ENCODE measurements around the gene DHRS11.

The DHRS11 gene

GRCh38 chr17:36623281-36623680 is 31.6 kb downstream of the DHRS11 start (continued):
- TF ChIP-seq CREB5 (CRISPR knock-in tag; IDR thresholded peaks at IDR 0.05; ENCODE audit: low read depth) (no peak), ESRRG (CRISPR knock-in tag; IDR thresholded peaks at IDR 0.05) (no peak), BACH2 (CRISPR knock-in tag; IDR thresholded peaks at IDR 0.05; ENCODE audit: borderline replicate concordance) (no peak)

GRCh38 chr17:36625188-36625587 is 33.5 kb downstream of the DHRS11 start:
- no peak for TF ChIP-seq POU6F1 (CRISPR knock-in tag; IDR thresholded peaks at IDR 0.05; ENCODE audit: borderline replicate concordance, low read depth)
- TF ChIP-seq ZC3H10 (CRISPR knock-in tag; IDR thresholded peaks at IDR 0.05), result no peak
- TF ChIP-seq ESRRG (CRISPR knock-in tag; IDR thresholded peaks at IDR 0.05), result no peak
- TF ChIP-seq ZNF565 (CRISPR knock-in tag; conservative IDR thresholded peaks at IDR 0.05; ENCODE audit: low read depth), result no peak
- ATAC-seq, result no peak

GRCh38 chr17:36627101-36627500 is 35.4 kb downstream of the DHRS11 start:
- TF ChIP-seq POU6F1 (CRISPR knock-in tag; IDR thresholded peaks at IDR 0.05; ENCODE audit: borderline replicate concordance, low read depth), result no peak
- ATAC-seq, result no peak

- ATAC-seq, result no peak
- TF ChIP-seq ZNF565 (CRISPR knock-in tag; conservative IDR thresholded peaks at IDR 0.05; ENCODE audit: low read depth) (no peak), ZC3H10 (CRISPR knock-in tag; IDR thresholded peaks at IDR 0.05) (no peak), ZFP30 (CRISPR knock-in tag; IDR thresholded peaks at IDR 0.05) (no peak), CSDC2 (CRISPR knock-in tag; IDR thresholded peaks at IDR 0.05) (no peak), ZNF70 (CRISPR knock-in tag; IDR thresholded peaks at IDR 0.05) (no peak), POU6F1 (CRISPR knock-in tag; IDR thresholded peaks at IDR 0.05; ENCODE audit: borderline replicate concordance, low read depth) (no peak), ZFP3 (CRISPR knock-in tag; IDR thresholded peaks at IDR 0.05) (no peak), CSRNP3 (CRISPR knock-in tag; IDR thresholded peaks at IDR 0.05) (no peak), OSR1 (CRISPR knock-in tag; IDR thresholded peaks at IDR 0.05) (no peak), SNAI2 (CRISPR knock-in tag; IDR thresholded peaks at IDR 0.05) (no peak), RARB (CRISPR knock-in tag; IDR thresholded peaks at IDR 0.05) (no peak), GLIS3 (CRISPR knock-in tag; IDR thresholded peaks at IDR 0.05) (no peak), TOX (CRISPR knock-in tag; IDR thresholded peaks at IDR 0.05; ENCODE audit: borderline replicate concordance) (no peak)
These were observed 36.9 kb downstream of the DHRS11 start for GRCh38 chr17:36628576-36628975.

GRCh38 chr17:36629252-36629847 is 37.7 kb downstream of the DHRS11 start:
- ATAC-seq, result peak; percentile 96

More at GRCh38 chr17:36629252-36629847, 37.7 kb downstream of the DHRS11 start:
- no peak for TF ChIP-seq GLIS3 (CRISPR knock-in tag; IDR thresholded peaks at IDR 0.05)
- TF ChIP-seq ZC3H10 (CRISPR knock-in tag; IDR thresholded peaks at IDR 0.05), result no peak
- TF ChIP-seq SNAI2 (CRISPR knock-in tag; IDR thresholded peaks at IDR 0.05), result no peak
- no peak for TF ChIP-seq CREB5 (CRISPR knock-in tag; IDR thresholded peaks at IDR 0.05; ENCODE audit: low read depth)
- no peak for TF ChIP-seq ZNF70 (CRISPR knock-in tag; IDR thresholded peaks at IDR 0.05)
- no peak for TF ChIP-seq TCF4 (CRISPR knock-in tag; IDR thresholded peaks at IDR 0.05; ENCODE audit: borderline replicate concordance)
- no peak for TF ChIP-seq TOX (CRISPR knock-in tag; IDR thresholded peaks at IDR 0.05; ENCODE audit: borderline replicate concordance)
- no peak for TF ChIP-seq ZFP30 (CRISPR knock-in tag; IDR thresholded peaks at IDR 0.05)
- TF ChIP-seq PATZ1 (CRISPR knock-in tag; IDR thresholded peaks at IDR 0.05; ENCODE audit: borderline replicate concordance), result no peak
- no peak for TF ChIP-seq CSRNP3 (CRISPR knock-in tag; IDR thresholded peaks at IDR 0.05)
- TF ChIP-seq POU6F1 (CRISPR knock-in tag; IDR thresholded peaks at IDR 0.05; ENCODE audit: borderline replicate concordance, low read depth), result no peak
